ENCODE measurements around the gene MLYCD. TPM values are rescaled to one million over a fixed set of nuclear protein-coding genes. Genes with fewer than 3 reads are reported as not detected.

Gene MLYCD
- total RNA-seq, 6 experiments from 2014 or later = 6.6 to 15.6 (median 11.3) TPM

GRCh38 chr16:83968891-83969649 is 70.2 kb downstream of the MLYCD start:
- Histone ChIP-seq H3K36me3 (peaks cover 0 to 22% (median 11%) of the 10 kb centered on the region in 4 donors), H3K27ac (no peak overlapping the region), H3K27me3 (no peaks in the 10 kb centered on the region), H3K9me3 (no peaks in the 10 kb centered on the region), H3K4me3 (no peak overlapping the region), H3K4me1 (peaks cover 0 to 4% (median 0%) of the 10 kb centered on the region in 4 donors)
- DNase-seq = peak in 1 of 3 donors; percentile 53
- intact Hi-C loops (cut with DNase I) = loop anchor here in 1 of 2 donors (10.0 kb wide), 1 partner anchor 96 kb away; no protein-coding TSS in a partner anchor
- ATAC-seq = no peak
- 29% methylated on average over 15 of the region's 45 CpGs for WGBS (ENCODE audit: insufficient coverage, low coverage, low lambda C conversion rate, missing lambda C conversion rate)
- TF ChIP-seq CTCF (IDR thresholded peaks at IDR 0.05) (no peak), POLR2A (IDR thresholded peaks at IDR 0.05) (no peak)

- TF ChIP-seq POLR2A (IDR thresholded peaks at IDR 0.05) (no peak), CTCF (IDR thresholded peaks at IDR 0.05) (no peak)
- peak in 1 of 3 donors; percentile 56 for DNase-seq
These were observed 71.0 kb downstream of the MLYCD start for GRCh38 chr16:83969771-83970429.

GRCh38 chr16:83970430-83970815 is 71.5 kb downstream of the MLYCD start:
- DNase-seq = peak in 1 of 3 donors; percentile 39

More at GRCh38 chr16:83969771-83970429, 71.0 kb downstream of the MLYCD start:
- no peak overlapping the region for H3K4me3 ChIP-seq
- no peak overlapping the region for H3K27ac ChIP-seq
- no peaks in the 10 kb centered on the region for H3K27me3 ChIP-seq
- intact Hi-C loops (cut with DNase I) = loop anchor here in 1 of 2 donors (10.0 kb wide), 1 partner anchor 95 kb away; no protein-coding TSS in a partner anchor
- peaks cover 0 to 15% (median 7%) of the 10 kb centered on the region in 4 donors for H3K36me3 ChIP-seq
- no peaks in the 10 kb centered on the region for H3K9me3 ChIP-seq
- peak in 2 of 4 donors; percentile 1 to 6 for ATAC-seq
- 50% methylated on average over 4 of the region's 18 CpGs for WGBS (ENCODE audit: insufficient coverage, low coverage, low lambda C conversion rate, missing lambda C conversion rate)
- H3K4me1 ChIP-seq = peaks cover 0 to 4% (median 0%) of the 10 kb centered on the region in 4 donors

More at GRCh38 chr16:83970430-83970815, 71.5 kb downstream of the MLYCD start:
- Histone ChIP-seq H3K4me1 (peaks cover 0 to 4% (median 0%) of the 10 kb centered on the region in 4 donors), H3K36me3 (peaks cover 0 to 10% (median 4%) of the 10 kb centered on the region in 4 donors), H3K9me3 (no peaks in the 10 kb centered on the region), H3K27ac (no peak overlapping the region), H3K27me3 (no peaks in the 10 kb centered on the region), H3K4me3 (no peak overlapping the region)
- ATAC-seq = no peak
- intact Hi-C loops (cut with DNase I) = no loop called here
- TF ChIP-seq CTCF (IDR thresholded peaks at IDR 0.05) (no peak), POLR2A (IDR thresholded peaks at IDR 0.05) (no peak)
- 43% methylated on average over 4 of the region's 6 CpGs for WGBS (ENCODE audit: insufficient coverage, low coverage, low lambda C conversion rate, missing lambda C conversion rate)

Measured in right lobe of liver (tissue), 6 donors.